Naive thymus-derived CD8-positive, alpha-beta T cell (primary cell): ENCODE results near the gene IRF2BPL. TPM values are rescaled to one million over a fixed set of nuclear protein-coding genes. Genes with fewer than 3 reads are reported as not detected.

ENCODE experiments used
- ATAC-seq, 2 donors: fragments of 150-1000 bp; cut with Tn5 transposase in 1 of 2; sonication (Bioruptor Pico), chemical (Tn5 transposase) in 1 of 2; 1 replicate in 1 of 2; 2 replicates in 1 of 2; pipeline ENCODE4 v1.10.0; 2021; ENCODE audit warnings: mild to moderate bottlenecking in 2 of 2, moderate library complexity in 2 of 2
- POLR2A ChIA-PET: fragments of 350-600 bp; sonication (Branson Sonifier 250); formaldehyde crosslinking; loops from one replicate; lab custom pipeline; 2021; ENCODE audit warnings: antibody characterized with exemption; lab: Charles Lee
- DNase-seq, 10 donors: peaks; one replicate each; pipeline versions ENCODE4 v3.0.0 to v3.0.0-alpha.2; 2020 to 2022
- H3K27ac Mint-ChIP-seq, 10 donors: one replicate each; pipeline ENCODE4 v1.8.0; 2020 to 2022; ENCODE audit warnings: mild to moderate bottlenecking in 10 of 10, mixed read lengths in 10 of 10, moderate library complexity in 4 of 10, inconsistent platforms in 1 of 10
- H3K27me3 Mint-ChIP-seq, 5 donors: one replicate each; pipeline ENCODE4 v1.8.0; 2021 to 2022; ENCODE audit warnings: mixed read lengths in 5 of 5
- H3K36me3 Mint-ChIP-seq, 3 donors: one replicate each; pipeline ENCODE4 v1.8.0; 2020 to 2022; ENCODE audit warnings: mixed read lengths in 3 of 3, mild to moderate bottlenecking in 2 of 3, inconsistent platforms in 1 of 3
- H3K4me1 Mint-ChIP-seq, 4 donors: one replicate each; pipeline ENCODE4 v1.8.0; 2021 to 2022; ENCODE audit warnings: mixed read lengths in 4 of 4
- H3K4me3 Mint-ChIP-seq, 10 donors: one replicate each; pipeline ENCODE4 v1.8.0; 2020 to 2022; ENCODE audit warnings: mild to moderate bottlenecking in 10 of 10, mixed read lengths in 10 of 10, moderate library complexity in 6 of 10, inconsistent platforms in 1 of 10
- H3K9me3 Mint-ChIP-seq, 9 donors: one replicate each; pipeline ENCODE4 v1.8.0; 2020 to 2022; ENCODE audit warnings: mixed read lengths in 9 of 9, mild to moderate bottlenecking in 3 of 9, inconsistent platforms in 1 of 9, moderate library complexity in 1 of 9
- polyA plus RNA-seq, 3 donors: library from polyadenylated mRNA; unstranded; fragments of 300-500 nt; fragmentation: Illumina TruSeq; gene quantifications; one replicate each; pipeline ENCODE4 v1.2.3, GENCODE V29; 2021
- total RNA-seq, 8 experiments: library from RNA in 2 of 8; stranded (reverse) in 2 of 8; gene quantifications; one replicate each; pipeline ENCODE4 v1.2.3 and lab custom pipeline; 2021 to 2026

The IRF2BPL gene
- total and polyA plus RNA-seq, 5 experiments from 2014 or later = 1.9 to 26.5 (median 3.3) TPM

DNA sequence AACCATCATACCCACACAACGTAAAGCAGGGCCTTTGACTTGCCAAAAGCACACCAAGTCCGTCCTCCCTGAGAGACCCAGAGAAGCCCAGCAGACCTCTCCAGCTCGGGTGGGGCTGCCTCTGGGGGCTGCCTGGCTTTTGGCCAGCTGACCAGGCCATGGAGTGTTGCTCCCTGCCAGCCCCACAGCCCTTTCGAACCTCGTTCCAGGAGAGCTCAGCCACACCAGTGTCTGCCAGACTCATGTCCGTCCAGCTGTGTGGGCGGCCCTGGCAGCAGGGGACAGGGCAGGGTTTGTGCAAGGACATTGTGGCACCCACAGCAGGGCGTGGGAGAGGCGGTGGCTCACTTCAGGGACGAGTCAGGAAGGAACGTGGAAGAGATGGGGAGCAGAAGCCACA, 22.6 kb upstream of the IRF2BPL start:
- ATAC-seq = no peak

DNA sequence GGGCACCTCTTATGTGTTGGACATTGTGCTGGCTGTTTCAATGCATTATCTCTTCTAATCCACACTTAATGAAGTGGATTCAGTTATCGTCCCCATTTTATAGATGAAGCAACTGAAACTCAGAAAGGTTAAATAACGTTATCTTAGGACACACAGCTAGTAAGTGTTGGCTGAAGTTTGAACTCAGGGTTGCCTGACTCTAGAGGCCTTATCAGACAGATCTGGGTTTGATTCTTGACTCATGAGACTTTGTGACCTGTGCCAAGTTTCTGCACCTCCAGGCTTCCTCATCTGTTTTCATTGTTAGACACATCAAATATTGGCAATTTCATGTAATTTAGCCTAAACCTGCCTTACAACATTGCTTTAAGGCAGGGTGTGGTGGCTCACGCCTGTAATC, 18.2 kb upstream of the IRF2BPL start:
- no peaks in the 10 kb centered on the region for H3K36me3 Mint-ChIP-seq
- POLR2A ChIA-PET = interaction anchor here (0.8 to 14.5 kb wide), 4 partner anchors 11 to 117 kb away, joined by 4 to 309 read pairs (median 4); partner anchors contain the start of gene IRF2BPL
- ATAC-seq (no peak), DNase-seq (no peak)
- no peaks in the 10 kb centered on the region for H3K9me3 Mint-ChIP-seq
- no peaks in the 10 kb centered on the region for H3K27me3 Mint-ChIP-seq
- no peak overlapping the region for H3K4me3 Mint-ChIP-seq
- peaks cover 16 to 53% (median 43%) of the 10 kb centered on the region in 4 donors for H3K4me1 Mint-ChIP-seq
- H3K27ac Mint-ChIP-seq = peak overlapping the region in 1 of 10 donors; percentile 57

More for the DNA sequence above, 22.6 kb upstream of the IRF2BPL start:
- no peaks in the 10 kb centered on the region for H3K27me3 Mint-ChIP-seq
- peaks cover 4 to 23% (median 15%) of the 10 kb centered on the region in 4 donors for H3K4me1 Mint-ChIP-seq
- peak overlapping the region in 2 of 10 donors; percentile 43 to 75 for H3K27ac Mint-ChIP-seq
- no peaks in the 10 kb centered on the region for H3K9me3 Mint-ChIP-seq
- POLR2A ChIA-PET = interaction anchor here (0.7 to 3.7 kb wide), 4 partner anchors 9 to 175 kb away, joined by 3 to 50 read pairs (median 4); partner anchors contain the start of gene IRF2BPL
- H3K4me3 Mint-ChIP-seq = no peak overlapping the region
- DNase-seq = no peak
- H3K36me3 Mint-ChIP-seq = no peaks in the 10 kb centered on the region

DNA sequence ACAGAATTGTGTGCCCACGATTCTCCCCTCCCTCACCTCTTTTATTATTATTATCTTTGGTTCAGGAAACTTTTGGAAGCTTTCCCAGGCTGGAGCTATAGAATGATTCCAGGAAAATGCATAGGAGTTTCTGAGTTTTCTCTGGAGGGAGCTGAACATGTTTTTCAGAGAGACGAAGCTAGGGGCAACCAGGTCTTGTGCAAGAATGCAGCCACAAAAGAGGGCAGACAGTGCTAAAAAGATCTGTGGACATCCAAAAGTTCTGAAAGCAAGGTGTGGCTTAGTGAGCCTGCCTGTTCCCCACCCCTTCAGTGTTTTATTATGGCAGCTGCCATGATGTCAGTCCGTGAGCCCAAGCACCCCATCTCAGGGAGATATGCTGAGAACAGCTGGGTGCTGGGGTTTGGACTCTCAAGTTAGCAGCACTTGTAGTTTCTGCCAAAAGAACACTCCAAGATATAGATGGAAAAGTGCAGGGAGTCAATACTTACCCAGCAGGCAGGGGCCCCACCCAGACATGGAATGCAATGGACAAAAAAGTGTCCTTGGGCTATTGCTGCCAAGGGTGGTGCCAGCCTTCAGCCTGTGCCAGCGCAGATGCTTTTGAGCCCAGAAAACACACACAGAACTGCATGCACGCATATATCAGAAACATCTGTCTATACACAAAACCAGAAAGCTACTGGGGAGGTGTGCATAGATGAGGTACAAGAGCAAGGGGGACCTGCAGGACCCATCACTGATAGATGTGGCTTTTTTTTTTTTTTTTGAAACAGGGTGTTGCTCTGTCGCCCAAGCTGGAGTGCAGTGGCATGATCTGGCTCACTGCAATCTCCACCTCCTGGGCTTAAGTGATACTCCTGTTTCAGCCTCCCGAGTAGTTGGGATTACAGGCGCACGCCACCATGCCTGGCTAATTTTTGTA, 17.0 kb upstream of the IRF2BPL start:
- peak overlapping the region in 4 of 10 donors; percentile 44 to 47 (median 46) for H3K27ac Mint-ChIP-seq
- no peaks in the 10 kb centered on the region for H3K36me3 Mint-ChIP-seq
- H3K4me1 Mint-ChIP-seq = peaks cover 24 to 65% (median 55%) of the 10 kb centered on the region in 4 donors

DNA sequence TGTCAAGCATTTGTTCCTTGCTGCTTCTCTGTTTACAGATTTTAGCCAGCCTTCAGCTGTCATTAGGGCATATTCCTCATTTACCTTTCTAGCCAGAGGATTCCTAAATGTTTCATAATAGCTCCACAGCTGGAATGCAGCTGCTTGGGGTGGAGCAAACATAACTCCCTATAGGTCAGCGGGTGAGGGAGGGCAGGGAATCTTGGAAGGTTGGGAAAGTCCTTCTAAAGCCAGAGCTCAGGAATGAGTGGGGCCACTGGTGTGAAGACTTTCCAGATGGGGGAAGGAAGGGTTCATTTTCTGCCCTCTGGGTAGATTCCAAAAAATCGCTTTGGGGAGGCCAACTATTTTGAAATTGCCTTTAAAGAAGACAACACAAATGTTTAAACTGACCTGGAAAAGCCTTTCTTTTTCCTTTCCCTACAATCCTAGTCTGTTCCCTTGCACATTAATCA, 16.3 kb upstream of the IRF2BPL start:
- POLR2A ChIA-PET = interaction anchor here (0.8 to 14.5 kb wide), 7 partner anchors 8 to 140 kb away, joined by 3 to 309 read pairs (median 4); partner anchors contain the start of gene IRF2BPL
- no peaks in the 10 kb centered on the region for H3K27me3 Mint-ChIP-seq
- peaks cover 24 to 69% (median 60%) of the 10 kb centered on the region in 4 donors for H3K4me1 Mint-ChIP-seq
- H3K36me3 Mint-ChIP-seq = no peaks in the 10 kb centered on the region
- peak overlapping the region in 3 of 10 donors; percentile 10 to 96 (median 22) for H3K27ac Mint-ChIP-seq
- no peak for ATAC-seq
- no peaks in the 10 kb centered on the region for H3K9me3 Mint-ChIP-seq
- no peak for DNase-seq
- no peak overlapping the region for H3K4me3 Mint-ChIP-seq

More for the DNA sequence above, 17.0 kb upstream of the IRF2BPL start:
- H3K4me3 Mint-ChIP-seq = peak overlapping the region in 2 of 10 donors; percentile 20 to 25
- H3K9me3 Mint-ChIP-seq = no peaks in the 10 kb centered on the region
- ATAC-seq (no peak), DNase-seq (no peak)
- POLR2A ChIA-PET = interaction anchor here (1.1 to 14.5 kb wide), 6 partner anchors 10 to 141 kb away, joined by 3 to 309 read pairs (median 4); partner anchors contain the start of gene IRF2BPL
- no peaks in the 10 kb centered on the region for H3K27me3 Mint-ChIP-seq

DNA sequence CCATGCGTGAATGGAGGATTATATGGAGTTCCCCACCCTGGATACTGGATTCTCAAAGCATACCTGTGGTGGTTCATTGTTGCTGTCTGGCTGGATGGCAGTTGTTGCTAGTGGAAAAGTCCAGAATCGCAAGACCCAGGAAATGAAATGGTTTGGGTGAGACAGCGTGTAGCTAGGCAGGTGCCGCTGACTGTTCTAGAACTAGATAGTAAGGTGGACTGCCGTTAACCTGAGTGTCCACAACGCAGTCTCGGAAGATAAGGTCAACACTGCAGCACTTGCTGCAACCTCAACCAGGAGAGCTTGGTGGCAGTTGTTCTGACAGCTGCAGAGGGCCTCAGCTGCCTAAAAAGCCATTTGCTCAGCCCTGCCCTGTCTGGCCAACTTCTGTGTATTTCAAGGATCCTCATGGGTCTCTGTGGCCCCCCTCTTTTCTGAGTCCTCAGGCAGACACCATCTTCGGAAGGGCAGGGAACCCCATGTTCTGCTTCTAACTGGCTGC, 15.5 kb upstream of the IRF2BPL start:
- POLR2A ChIA-PET = interaction anchor here (0.8 to 14.5 kb wide), 3 partner anchors 9 to 86 kb away, joined by 3 to 309 read pairs (median 3); partner anchors contain the start of gene IRF2BPL
- ATAC-seq (no peak), DNase-seq (no peak)
- no peaks in the 10 kb centered on the region for H3K9me3 Mint-ChIP-seq
- H3K4me3 Mint-ChIP-seq = peak overlapping the region in 5 of 10 donors; percentile 15 to 74 (median 64)
- H3K36me3 Mint-ChIP-seq = no peaks in the 10 kb centered on the region
- peaks cover 25 to 77% (median 68%) of the 10 kb centered on the region in 4 donors for H3K4me1 Mint-ChIP-seq
- H3K27me3 Mint-ChIP-seq = no peaks in the 10 kb centered on the region
- H3K27ac Mint-ChIP-seq = peak overlapping the region in 9 of 10 donors; percentile 27 to 100 (median 84)

DNA sequence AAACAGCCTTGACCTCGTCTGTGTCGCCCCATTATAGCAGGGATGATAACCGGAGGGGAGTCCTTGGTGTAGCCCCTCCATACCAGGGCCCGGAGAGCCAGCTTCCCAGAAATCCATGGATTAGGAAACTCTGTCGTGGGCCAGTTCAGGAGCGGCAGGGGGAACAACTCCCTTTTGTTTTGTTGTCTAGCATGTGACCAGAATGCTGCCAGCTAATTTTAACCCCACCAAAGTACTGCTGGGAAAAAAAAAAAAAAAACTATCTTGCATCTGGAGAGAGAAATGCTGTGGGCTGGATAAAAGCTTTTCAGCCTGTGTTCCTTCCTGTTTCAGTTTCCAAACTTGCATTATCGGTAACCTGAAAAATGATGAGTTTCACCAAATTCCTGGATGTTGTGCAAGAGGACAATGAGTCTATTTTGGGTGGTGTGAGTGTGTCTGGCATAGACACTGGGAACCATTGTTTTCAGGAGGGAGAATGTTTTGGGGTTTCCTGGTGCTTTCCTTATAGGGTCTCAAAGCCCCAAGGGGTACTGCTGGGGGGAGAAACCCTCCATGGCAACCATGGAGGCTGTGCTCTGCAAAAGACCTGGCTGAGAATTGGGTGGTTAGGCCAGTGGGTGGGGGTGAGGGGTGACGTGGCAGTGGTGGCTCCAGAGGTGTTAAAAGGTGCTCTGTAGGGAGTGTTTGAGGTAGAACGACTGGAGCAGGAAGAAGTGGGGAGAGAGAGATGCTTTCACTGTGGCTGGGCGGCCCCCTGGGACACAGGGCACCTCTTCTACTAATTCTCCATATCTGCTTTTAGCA, 14.9 kb upstream of the IRF2BPL start:
- peak overlapping the region; percentile 61 to 100 (median 85) for H3K27ac Mint-ChIP-seq
- peak overlapping the region in 9 of 10 donors; percentile 15 to 74 (median 41) for H3K4me3 Mint-ChIP-seq
- no peaks in the 10 kb centered on the region for H3K27me3 Mint-ChIP-seq
- no peak for DNase-seq
- no peak for ATAC-seq
- H3K9me3 Mint-ChIP-seq = no peaks in the 10 kb centered on the region
- POLR2A ChIA-PET = interaction anchor here (0.7 to 14.5 kb wide), 5 partner anchors 9 to 96 kb away, joined by 3 to 309 read pairs (median 7); partner anchors contain the start of gene IRF2BPL
- no peaks in the 10 kb centered on the region for H3K36me3 Mint-ChIP-seq
- H3K4me1 Mint-ChIP-seq = peaks cover 32 to 84% (median 75%) of the 10 kb centered on the region in 4 donors

DNA sequence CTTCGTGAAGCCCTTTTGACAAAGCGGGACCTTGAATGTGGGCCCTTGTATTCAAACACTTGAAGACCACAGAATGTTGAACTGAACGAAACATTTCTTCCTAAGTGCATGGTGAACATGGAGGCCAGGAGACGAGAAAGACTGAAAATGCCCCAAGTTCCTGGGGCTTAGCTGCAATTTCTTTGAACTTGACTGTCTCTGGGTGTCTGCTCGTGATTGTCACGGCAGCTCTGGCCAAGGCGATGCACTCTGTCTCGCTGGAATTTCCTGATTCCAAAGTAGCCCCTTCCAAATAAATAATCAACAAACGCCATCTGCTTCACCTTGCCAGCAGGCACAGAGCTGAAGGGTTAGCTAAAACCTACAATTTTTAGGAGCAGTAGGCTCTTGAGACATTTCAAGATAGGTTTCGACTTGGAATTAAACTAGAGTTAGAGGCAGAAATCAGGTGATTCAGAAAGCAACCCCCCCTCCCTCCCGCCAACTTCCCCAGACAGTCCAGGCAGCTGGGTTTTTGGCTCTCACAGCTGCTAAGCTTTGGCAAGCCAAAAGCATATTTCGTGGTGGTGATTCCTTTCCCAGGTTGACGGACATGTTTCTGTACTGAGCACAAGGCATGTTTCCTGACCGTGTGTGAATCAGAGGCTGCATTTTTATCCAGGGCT, 13.5 kb upstream of the IRF2BPL start:
- H3K36me3 Mint-ChIP-seq = no peaks in the 10 kb centered on the region
- no peaks in the 10 kb centered on the region for H3K27me3 Mint-ChIP-seq
- no peaks in the 10 kb centered on the region for H3K9me3 Mint-ChIP-seq
- peaks cover 45 to 95% (median 88%) of the 10 kb centered on the region in 4 donors for H3K4me1 Mint-ChIP-seq
- POLR2A ChIA-PET = interaction anchor here (0.6 to 14.5 kb wide), 11 partner anchors 9 to 125 kb away, joined by 3 to 309 read pairs (median 4); partner anchors contain the start of gene IRF2BPL
- no peak for DNase-seq
- no peak for ATAC-seq
- peak overlapping the region; percentile 94 to 100 (median 99) for H3K27ac Mint-ChIP-seq
- H3K4me3 Mint-ChIP-seq = peak overlapping the region in 9 of 10 donors; percentile 9 to 93 (median 42)

DNA sequence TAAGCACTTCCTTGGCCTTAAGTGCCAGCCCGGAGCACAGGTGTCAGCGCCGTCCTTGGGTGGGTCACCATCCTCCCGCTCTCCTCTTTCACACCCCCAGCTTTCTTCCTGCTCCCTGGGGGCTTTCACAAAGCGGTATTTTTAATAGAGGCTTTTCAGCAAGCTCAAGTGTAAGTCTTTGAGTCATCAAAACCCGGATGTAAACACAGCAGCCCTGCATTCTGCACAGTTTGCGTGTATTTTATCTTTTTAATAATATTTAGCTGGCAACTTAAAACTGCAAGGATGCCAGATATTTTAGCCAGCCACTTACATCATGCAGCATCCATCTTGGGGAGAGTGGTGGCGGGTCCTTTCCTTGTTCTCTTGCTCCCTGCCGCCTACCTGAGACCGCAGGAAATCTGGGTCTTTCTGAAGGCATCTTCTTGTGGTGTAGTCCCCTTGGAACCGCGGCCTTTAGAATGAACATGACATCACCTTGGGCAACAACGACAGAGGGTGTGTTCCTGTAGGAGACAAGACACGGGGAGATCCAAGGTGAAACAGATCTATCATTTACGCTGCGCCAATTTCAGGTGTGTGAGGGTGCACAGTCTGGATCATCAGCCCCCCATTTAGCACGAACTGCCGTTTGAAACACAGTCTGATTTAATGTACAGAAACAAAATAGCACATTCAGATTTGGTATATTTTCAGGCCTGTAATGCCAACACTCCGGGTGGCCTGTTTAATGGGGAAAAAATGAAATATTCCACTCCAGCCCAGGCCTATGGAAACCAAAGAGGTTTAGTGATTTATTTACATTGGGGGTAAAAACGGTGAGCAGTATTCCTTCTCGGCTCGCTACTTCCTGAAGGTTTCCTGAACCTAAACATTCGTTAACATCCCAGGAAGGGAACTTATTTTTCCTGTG, 12.5 kb upstream of the IRF2BPL start:
- H3K4me3 Mint-ChIP-seq = peak overlapping the region; percentile 79 to 93 (median 88)
- no peaks in the 10 kb centered on the region for H3K36me3 Mint-ChIP-seq
- POLR2A ChIA-PET = interaction anchor here (0.9 to 14.5 kb wide), 13 partner anchors 10 to 132 kb away, joined by 3 to 309 read pairs (median 6); partner anchors contain the start of gene IRF2BPL
- no peaks in the 10 kb centered on the region for H3K9me3 Mint-ChIP-seq
- DNase-seq = peak in 5 of 10 donors; percentile 42 to 81 (median 57)
- ATAC-seq = peak; percentile 43 to 49
- no peaks in the 10 kb centered on the region for H3K27me3 Mint-ChIP-seq
- H3K4me1 Mint-ChIP-seq = peaks cover 51 to 97% (median 89%) of the 10 kb centered on the region in 4 donors
- peak overlapping the region; percentile 94 to 100 (median 99) for H3K27ac Mint-ChIP-seq

DNA sequence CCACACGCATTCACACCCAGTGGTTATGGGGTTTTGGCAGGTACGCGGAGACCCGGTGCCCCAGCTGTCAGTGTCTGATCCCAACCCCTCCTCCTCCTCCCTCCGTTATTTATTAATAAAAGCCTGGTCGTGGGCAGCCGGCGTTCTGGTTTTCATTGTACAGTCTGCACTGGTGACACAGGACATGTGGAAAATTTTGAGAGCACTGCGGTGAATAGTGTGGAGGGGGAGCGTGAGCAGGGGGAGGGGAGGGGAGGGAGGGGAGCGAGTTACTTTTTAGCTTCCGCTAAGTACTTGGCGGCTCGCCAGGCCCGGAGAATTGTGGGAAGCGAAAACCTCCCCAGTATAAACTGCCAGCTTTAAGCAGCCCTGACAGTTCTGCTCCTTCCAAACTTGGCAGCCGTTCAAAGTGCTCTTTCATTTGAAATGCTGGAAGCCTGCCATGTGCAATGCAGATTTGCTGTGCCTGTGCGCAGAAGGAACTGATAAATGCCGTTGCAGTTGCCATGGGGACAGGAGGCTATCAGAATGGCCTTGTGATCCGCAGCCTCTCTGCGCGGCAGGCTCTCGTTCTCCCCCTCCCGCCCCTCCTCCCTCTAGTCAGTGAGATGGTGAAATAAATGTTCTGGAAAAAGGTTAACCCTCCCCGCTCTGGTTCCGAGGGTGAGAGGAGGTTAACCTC, 11.7 kb upstream of the IRF2BPL start:
- ATAC-seq = peak; percentile 79 to 85
- DNase-seq = peak; percentile 96 to 100 (median 98)
- Mint-ChIP-seq H3K27me3 (no peaks in the 10 kb centered on the region), H3K36me3 (no peaks in the 10 kb centered on the region), H3K27ac (peak overlapping the region; percentile 94 to 100 (median 99)), H3K4me1 (peaks cover 49 to 96% (median 87%) of the 10 kb centered on the region in 4 donors), H3K4me3 (peak overlapping the region; percentile 79 to 93 (median 88)), H3K9me3 (no peaks in the 10 kb centered on the region)
- POLR2A ChIA-PET = interaction anchor here (0.9 to 14.5 kb wide), 14 partner anchors 10 to 131 kb away, joined by 3 to 309 read pairs (median 6); partner anchors contain the start of gene IRF2BPL
